Brain microvascular endothelial cell (primary cell): ENCODE measurements around the gene EMP3.

Experiments
- DNase-seq: peaks from one replicate; pipeline ENCODE4 v3.0.0-alpha.2; 2020
- H3K27ac ChIP-seq: fragments of 250-450 bp; sonication (Bioruptor Pico); 2 replicates; pipeline ENCODE4 v1.5.1; 2020; ENCODE audit warnings: mild to moderate bottlenecking, moderate library complexity
- H3K27me3 ChIP-seq: fragments of 250-450 bp; sonication (Bioruptor Pico); replicated peaks from 2 replicates; pipeline ENCODE4 v1.5.1; 2020; ENCODE audit warnings: mild to moderate bottlenecking
- H3K36me3 ChIP-seq: fragments of 250-450 bp; sonication (Bioruptor Pico); replicated peaks from 2 replicates; pipeline ENCODE4 v1.5.1; 2020; ENCODE audit warnings: mild to moderate bottlenecking
- H3K4me3 ChIP-seq: 2 replicates; pipeline ENCODE4 v1.5.1; 2011; ENCODE audit warnings: low read depth, mild to moderate bottlenecking, control low read depth, low read length, moderate library complexity
- in situ Hi-C: cut with HindIII; loops from 2 replicates; pipeline ENCODE4 v1.10.0; 2017; ENCODE audit warnings: low sequenced_read_pairs, low pct_ligation_motif_present
- TF ChIP-seq, protein P1 (sequence below): IDR thresholded peaks from 2 replicates; pipeline ENCODE4 v1.5.1; 2011; ENCODE audit warnings: low read depth, mild to moderate bottlenecking, moderate library complexity, low read length, control low read depth, inconsistent platforms; ENCODE audit errors: missing control alignments

Gene EMP3

DNA sequence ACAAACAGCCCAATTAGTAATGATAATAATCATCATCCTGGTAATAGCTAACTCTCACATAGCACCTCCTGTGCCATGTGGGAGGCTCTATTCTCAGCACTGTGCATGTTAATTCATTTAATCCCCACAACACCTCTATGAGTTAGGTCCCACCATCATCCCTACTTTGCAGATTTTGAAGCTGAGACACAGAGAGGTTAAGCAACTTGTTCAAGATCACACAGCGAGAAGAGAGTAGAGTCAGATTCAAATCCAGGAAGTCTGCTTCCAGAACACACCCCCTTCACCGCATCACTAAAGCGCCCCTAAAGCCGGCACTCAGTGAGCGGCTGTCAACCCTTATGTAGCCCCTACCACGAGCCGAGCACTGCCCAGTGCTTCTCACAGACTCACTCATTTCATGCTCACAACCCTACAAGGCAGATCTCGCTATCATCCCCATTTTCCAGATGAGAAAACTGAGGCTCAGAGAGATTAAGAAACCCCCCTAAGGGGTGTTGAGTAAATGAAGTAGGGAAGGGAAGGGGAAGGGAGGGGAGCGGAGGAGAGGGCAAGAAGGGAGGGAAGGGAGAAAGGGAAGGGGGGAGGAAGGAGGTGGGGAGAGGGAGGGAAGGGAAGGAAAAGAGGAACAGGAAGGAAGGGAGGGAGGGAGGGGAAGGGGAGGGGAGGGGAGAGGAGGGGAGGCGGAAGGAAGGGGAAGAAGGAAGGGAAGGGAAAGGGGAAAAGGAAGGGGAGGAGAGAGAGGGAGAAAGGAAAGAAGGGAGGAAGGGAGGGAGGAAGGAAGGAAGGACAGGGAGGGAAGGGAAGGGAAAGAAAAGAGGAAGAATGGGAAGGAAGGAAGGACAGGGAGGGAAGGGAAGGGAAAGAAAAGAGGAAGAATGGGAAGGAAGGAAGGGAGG, 16.4 kb downstream of the EMP3 start:
- TF ChIP-seq, protein P1, sequence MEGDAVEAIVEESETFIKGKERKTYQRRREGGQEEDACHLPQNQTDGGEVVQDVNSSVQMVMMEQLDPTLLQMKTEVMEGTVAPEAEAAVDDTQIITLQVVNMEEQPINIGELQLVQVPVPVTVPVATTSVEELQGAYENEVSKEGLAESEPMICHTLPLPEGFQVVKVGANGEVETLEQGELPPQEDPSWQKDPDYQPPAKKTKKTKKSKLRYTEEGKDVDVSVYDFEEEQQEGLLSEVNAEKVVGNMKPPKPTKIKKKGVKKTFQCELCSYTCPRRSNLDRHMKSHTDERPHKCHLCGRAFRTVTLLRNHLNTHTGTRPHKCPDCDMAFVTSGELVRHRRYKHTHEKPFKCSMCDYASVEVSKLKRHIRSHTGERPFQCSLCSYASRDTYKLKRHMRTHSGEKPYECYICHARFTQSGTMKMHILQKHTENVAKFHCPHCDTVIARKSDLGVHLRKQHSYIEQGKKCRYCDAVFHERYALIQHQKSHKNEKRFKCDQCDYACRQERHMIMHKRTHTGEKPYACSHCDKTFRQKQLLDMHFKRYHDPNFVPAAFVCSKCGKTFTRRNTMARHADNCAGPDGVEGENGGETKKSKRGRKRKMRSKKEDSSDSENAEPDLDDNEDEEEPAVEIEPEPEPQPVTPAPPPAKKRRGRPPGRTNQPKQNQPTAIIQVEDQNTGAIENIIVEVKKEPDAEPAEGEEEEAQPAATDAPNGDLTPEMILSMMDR: no peak
- H3K36me3 ChIP-seq: no peaks in the 10 kb centered on the region
- no peaks in the 10 kb centered on the region for H3K27me3 ChIP-seq
- no peak overlapping the region for H3K27ac ChIP-seq
- H3K4me3 ChIP-seq: no peak overlapping the region
- in situ Hi-C loops: no loop called here
- no peak for DNase-seq

DNA sequence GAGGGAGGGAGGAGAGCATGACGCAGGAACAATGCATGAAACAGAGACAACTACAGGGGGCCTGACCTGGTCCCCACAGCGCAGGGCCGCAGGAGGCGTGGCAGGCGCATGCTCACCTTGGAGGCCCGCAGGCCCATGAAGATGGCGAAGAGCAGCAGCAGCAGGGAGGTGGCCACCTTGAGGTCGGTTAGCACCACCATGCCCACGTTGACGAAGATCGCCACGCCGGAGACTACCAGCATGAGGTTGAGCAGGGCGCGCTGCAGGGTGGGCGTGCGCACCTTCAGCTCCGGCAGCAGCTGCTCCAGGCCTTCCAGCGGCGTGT, 17.0 kb downstream of the EMP3 start:
- DNase-seq: no peak
- Histone ChIP-seq H3K27me3 (no peaks in the 10 kb centered on the region), H3K4me3 (no peak overlapping the region), H3K27ac (no peak overlapping the region), H3K36me3 (no peaks in the 10 kb centered on the region)
- TF ChIP-seq, protein P1: no peak
- in situ Hi-C loops: no loop called here

DNA sequence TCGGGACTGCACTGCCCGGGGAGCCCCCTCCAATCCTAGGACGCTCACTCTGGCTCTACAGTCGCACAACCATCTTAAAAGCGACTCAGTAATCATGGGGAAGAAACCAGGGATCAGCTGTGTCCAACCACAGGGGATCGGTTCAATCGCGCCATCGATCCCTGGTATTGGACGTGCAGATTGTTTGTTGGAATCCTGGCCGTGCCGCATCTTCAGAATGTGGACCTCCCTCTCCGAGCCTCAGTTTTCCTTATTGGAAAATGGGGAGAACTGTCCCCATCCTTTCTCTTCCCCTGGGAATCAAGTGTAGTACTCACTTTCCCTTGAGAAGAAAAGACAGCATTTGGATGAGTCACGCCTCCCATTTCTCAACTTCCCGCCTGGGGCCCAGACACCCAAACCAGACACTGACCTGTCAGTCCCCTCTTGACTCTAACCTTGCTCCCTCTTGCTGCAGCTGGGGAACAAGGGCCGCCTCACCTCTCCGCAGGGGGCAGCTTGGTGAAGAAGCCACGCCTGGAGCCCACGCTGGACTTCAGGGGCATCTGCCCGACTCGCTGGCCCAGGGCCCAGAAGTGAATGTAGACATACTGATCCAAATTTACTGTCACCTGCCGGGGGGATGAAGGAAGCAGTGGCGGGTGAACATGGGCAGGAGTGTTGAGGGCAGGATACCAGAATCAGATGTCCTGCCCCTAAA, 17.6 kb downstream of the EMP3 start:
- Histone ChIP-seq H3K36me3 (no peaks in the 10 kb centered on the region), H3K27ac (no peak overlapping the region), H3K27me3 (no peaks in the 10 kb centered on the region), H3K4me3 (no peak overlapping the region)
- TF ChIP-seq, protein P1: no peak
- in situ Hi-C loops: no loop called here
- DNase-seq: peak; percentile 77

DNA sequence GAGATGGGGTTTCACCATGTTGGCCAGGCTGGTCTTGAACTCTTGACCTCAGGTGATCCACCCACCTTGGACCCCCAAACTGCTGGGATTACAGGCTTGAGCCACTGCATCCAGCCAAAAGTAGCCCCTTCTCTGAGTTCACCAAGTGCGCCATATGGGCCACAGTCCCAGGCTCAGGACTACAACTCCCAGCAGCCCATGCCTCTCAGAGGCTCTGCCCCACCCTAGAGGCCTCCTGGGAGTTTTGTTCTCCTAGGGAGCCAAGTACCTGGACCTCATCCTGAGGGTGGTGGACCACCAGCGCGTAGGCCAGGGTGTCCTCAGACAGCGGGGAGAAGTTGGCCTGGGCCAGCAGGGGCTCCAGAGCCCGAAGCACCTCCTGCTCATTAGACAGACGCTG, 19.5 kb downstream of the EMP3 start:
- H3K27me3 ChIP-seq: no peaks in the 10 kb centered on the region
- in situ Hi-C loops: no loop called here
- TF ChIP-seq, protein P1: no peak
- no peak overlapping the region for H3K27ac ChIP-seq
- H3K36me3 ChIP-seq: no peaks in the 10 kb centered on the region
- DNase-seq: no peak
- H3K4me3 ChIP-seq: no peak overlapping the region

DNA sequence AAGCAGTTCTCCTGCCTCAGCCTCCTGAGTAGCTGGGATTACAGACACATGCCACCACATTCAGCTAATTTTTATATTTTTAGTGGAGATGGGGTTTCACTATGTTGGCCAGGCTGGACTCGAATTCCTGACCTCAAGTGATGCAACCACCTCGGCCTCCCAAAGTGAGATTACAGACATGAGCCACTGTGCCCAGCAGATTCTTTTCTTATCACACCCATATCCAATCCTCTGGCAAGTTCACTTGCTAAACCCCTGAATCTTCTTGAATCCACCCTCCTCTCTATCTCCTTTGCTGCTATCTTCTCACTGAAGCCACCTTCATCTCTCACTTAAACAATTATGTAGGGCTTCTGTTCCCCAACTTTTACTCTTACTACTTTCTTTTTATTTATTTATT, 20.8 kb downstream of the EMP3 start:
- no peak for DNase-seq

More for the DNA sequence above, 20.8 kb downstream of the EMP3 start:
- TF ChIP-seq, protein P1: no peak
- no peak overlapping the region for H3K4me3 ChIP-seq
- in situ Hi-C loops: no loop called here
- no peak overlapping the region for H3K27ac ChIP-seq
- no peaks in the 10 kb centered on the region for H3K27me3 ChIP-seq
- no peaks in the 10 kb centered on the region for H3K36me3 ChIP-seq
